ENCODE data around the gene DDR2.

Gene DDR2

GRCh38 chr1:162716123-162716522 is 83.9 kb downstream of the DDR2 start:
- ATAC-seq, result peak; percentile 63; the same call in 2 of the 3 replicates
- TF ChIP-seq PPARA (CRISPR knock-in tag; IDR thresholded peaks at IDR 0.05; ENCODE audit: borderline replicate concordance) (no peak), OSR1 (CRISPR knock-in tag; IDR thresholded peaks at IDR 0.05) (no peak), ZNF70 (CRISPR knock-in tag; IDR thresholded peaks at IDR 0.05) (no peak), ESRRG (CRISPR knock-in tag; IDR thresholded peaks at IDR 0.05) (no peak), CSDC2 (CRISPR knock-in tag; IDR thresholded peaks at IDR 0.05) (no peak), ZC3H10 (CRISPR knock-in tag; IDR thresholded peaks at IDR 0.05) (no peak), ZNF8 (CRISPR knock-in tag; IDR thresholded peaks at IDR 0.05) (no peak), CREB5 (CRISPR knock-in tag; IDR thresholded peaks at IDR 0.05; ENCODE audit: low read depth) (no peak)

GRCh38 chr1:162716552-162716951 is 84.3 kb downstream of the DDR2 start:
- TF ChIP-seq BACH2 (CRISPR knock-in tag; IDR thresholded peaks at IDR 0.05; ENCODE audit: borderline replicate concordance), result no peak
- no peak for TF ChIP-seq RARB (CRISPR knock-in tag; IDR thresholded peaks at IDR 0.05)
- no peak for ATAC-seq

- ATAC-seq, result no peak
- TF ChIP-seq POU6F1 (CRISPR knock-in tag; IDR thresholded peaks at IDR 0.05; ENCODE audit: borderline replicate concordance, low read depth) (no peak), BACH2 (CRISPR knock-in tag; IDR thresholded peaks at IDR 0.05; ENCODE audit: borderline replicate concordance) (no peak), TSHZ2 (CRISPR knock-in tag; IDR thresholded peaks at IDR 0.05) (no peak), ZNF565 (CRISPR knock-in tag; conservative IDR thresholded peaks at IDR 0.05; ENCODE audit: low read depth) (no peak), ISL1 (CRISPR knock-in tag; IDR thresholded peaks at IDR 0.05) (no peak), TOX (CRISPR knock-in tag; IDR thresholded peaks at IDR 0.05; ENCODE audit: borderline replicate concordance) (no peak), CREB5 (CRISPR knock-in tag; IDR thresholded peaks at IDR 0.05; ENCODE audit: low read depth) (no peak), SNAI2 (CRISPR knock-in tag; IDR thresholded peaks at IDR 0.05) (no peak), CSDC2 (CRISPR knock-in tag; IDR thresholded peaks at IDR 0.05) (no peak), ZFP3 (CRISPR knock-in tag; IDR thresholded peaks at IDR 0.05) (no peak), ZFP30 (CRISPR knock-in tag; IDR thresholded peaks at IDR 0.05) (no peak), PATZ1 (CRISPR knock-in tag; IDR thresholded peaks at IDR 0.05; ENCODE audit: borderline replicate concordance) (no peak), CSRNP3 (CRISPR knock-in tag; IDR thresholded peaks at IDR 0.05) (no peak), GLIS3 (CRISPR knock-in tag; IDR thresholded peaks at IDR 0.05) (no peak), OSR1 (CRISPR knock-in tag; IDR thresholded peaks at IDR 0.05) (no peak), ZNF8 (CRISPR knock-in tag; IDR thresholded peaks at IDR 0.05) (no peak)
Observed at GRCh38 chr1:162717548-162718184, 85.4 kb downstream of the DDR2 start.

Measured in SK-N-SH treated with all-trans-retinoic acid at 6 μM for 48 hours (cell line).